Stomach (tissue), 9 donors: Measurements from ENCODE around the gene KIF5A. TPM values are rescaled to one million over a fixed set of nuclear protein-coding genes. Genes with fewer than 3 reads are reported as not detected.

Experiments used
- DNase-seq, 2 donors: peaks; one replicate each; pipeline versions ENCODE4 v3.0.0 to v3.0.0-alpha.2; 2013 to 2019
- H3K27ac ChIP-seq, 5 donors: fragments of 200-600 bp in 4 of 5; sonication (generic) in 4 of 5; one replicate each; pipeline ENCODE4 v1.5.1; 2013 to 2019; ENCODE audit warnings: mild to moderate bottlenecking in 1 of 5, moderate library complexity in 1 of 5
- H3K27me3 ChIP-seq, 3 donors: fragments of 200-600 bp; sonication (generic); one replicate each; pipeline ENCODE4 v1.5.1; 2017 to 2019; ENCODE audit warnings: mixed run types in 1 of 3
- H3K36me3 ChIP-seq, 4 donors: fragments of 200-600 bp; sonication (generic); 1 replicate in 3 of 4; 2 replicates in 1 of 4; pipeline ENCODE4 v1.5.1; 2016 to 2019
- H3K4me1 ChIP-seq, 4 donors: fragments of 200-600 bp; sonication (generic); one replicate each; pipeline ENCODE4 v1.5.1; 2016 to 2019
- H3K4me3 ChIP-seq, 4 donors: fragments of 200-600 bp; sonication (generic) in 3 of 4; one replicate each; pipeline ENCODE4 v1.5.1; 2016 to 2019; ENCODE audit warnings: mild to moderate bottlenecking in 1 of 4
- H3K9me3 ChIP-seq, 4 donors: fragments of 200-600 bp; sonication (generic); one replicate each; pipeline ENCODE4 v1.5.1; 2016 to 2019
- CTCF ChIP-seq, 7 experiments: fragments of 450-650 bp in 4 of 7; fragments of 200-600 bp in 3 of 7; sonication (generic) in 3 of 7; IDR thresholded peaks; one replicate each; pipeline ENCODE4 v1.5.1; 2016 to 2019; ENCODE audit warnings: antibody characterized with exemption in 7 of 7, control low read depth in 2 of 7, mild to moderate bottlenecking in 1 of 7
- EP300 ChIP-seq: sonication (generic); formaldehyde crosslinking; IDR thresholded peaks from one replicate; pipeline ENCODE4 v1.6.1; 2017; ENCODE audit warnings: antibody characterized with exemption
- POLR2A ChIP-seq, 4 donors: fragments of 450-650 bp; IDR thresholded peaks; one replicate each; pipeline ENCODE4 v1.6.1; 2016; ENCODE audit warnings: antibody characterized with exemption in 4 of 4, control low read depth in 2 of 4, mild to moderate bottlenecking in 1 of 4, moderate library complexity in 1 of 4
- POLR2AphosphoS5 ChIP-seq, 3 donors: sonication (generic); formaldehyde crosslinking; IDR thresholded peaks; one replicate each; pipeline ENCODE4 v1.6.1; 2016; ENCODE audit warnings: antibody characterized with exemption in 3 of 3
- WGBS, 5 donors: extraction: QIAGEN DNeasy Blood & Tissue Kit in 3 of 5; methylation state at CpG; one replicate each; pipeline versions ENCODE4 v1.1.5 to v1.1.7; 2013 to 2018; 5-methylcytosine and 5-hydroxymethylcytosine counted together
- intact Hi-C: fragments of 100-400 bp; cut with DNase I; formaldehyde crosslinking; loops from one replicate; pipeline ENCODE4 v1.15.1; 2023; ENCODE audit warnings: low total_unique reads
- polyA plus RNA-seq, 3 donors: library from polyadenylated mRNA; stranded (reverse); fragments of 200-250 nt; gene quantifications; one replicate each; pipeline ENCODE4 v1.2.3, GENCODE V29; 2013
- total RNA-seq, 5 donors: library from RNA; depleted of rRNA; stranded (reverse); fragments of >200 nt; gene quantifications; one replicate each; pipeline versions ENCODE4 v1.1.0 to v1.2.3, GENCODE V29; 2014 to 2016
- donor health status: healthy with polysubstance abuse.
- donor health status: Bipolar disorder and iron deficiency.
- donor health status: healthy.

Gene KIF5A
- total and polyA plus RNA-seq, 8 donors, result 0.19 to 2.3 (median 1.3) TPM; not detected in 1

GRCh38 chr12:57519796-57520052, 30.1 kb upstream of the KIF5A start:
- intact Hi-C loops, result no loop called here
- peaks cover 52 to 84% (median 74%) of the 10 kb centered on the region in 4 donors for H3K4me1 ChIP-seq
- TF ChIP-seq POLR2AphosphoS5 (IDR thresholded peaks at IDR 0.05), result no peak
- TF ChIP-seq EP300, result no peak
- no peak for TF ChIP-seq CTCF (IDR thresholded peaks at IDR 0.05)
- no peak for TF ChIP-seq POLR2A (IDR thresholded peaks at IDR 0.05)

GRCh38 chr12:57520053-57520818, 29.6 kb upstream of the KIF5A start, which contains the start of gene DDIT3:
DDIT3 (minus strand) TSS chr12:57520514; CDS start chr12:57517406, 3,108 bp downstream.
- DNase-seq, result peak; percentile 100
- no peak for TF ChIP-seq CTCF (IDR thresholded peaks at IDR 0.05)
- TF ChIP-seq EP300, result peak; percentile 5
- peak; percentile 97 to 100 (median 100) for TF ChIP-seq POLR2AphosphoS5 (IDR thresholded peaks at IDR 0.05)
- TF ChIP-seq POLR2A (IDR thresholded peaks at IDR 0.05), result peak in 3 of 4 donors; percentile 80 to 98 (median 98)
- Histone ChIP-seq H3K4me3 (peak within 1 kb of the TSS; percentile 72 to 86 (median 80)), H3K4me1 (peaks cover 57 to 84% (median 80%) of the 10 kb centered on the region in 4 donors), H3K9me3 (no peaks in the 10 kb centered on the region), H3K27me3 (no peaks in the 10 kb centered on the region), H3K27ac (peak within 1 kb of the TSS; percentile 98 to 99 (median 99)), H3K36me3 (peaks cover 36 to 42% (median 39%) of the 10 kb centered on the region in 4 donors)
- 0 to 1% (median 1%) methylated on average over 26 to 52 of the region's 52 CpGs for WGBS, 5 donors
- intact Hi-C loops, result no loop called here

More at GRCh38 chr12:57519796-57520052, 30.1 kb upstream of the KIF5A start:
- WGBS, 5 donors, result 0 to 4% (median 1%) methylated on average over 7 to 8 of the region's 8 CpGs
- no peaks in the 10 kb centered on the region for H3K27me3 ChIP-seq
- no peak for DNase-seq
- H3K27ac ChIP-seq, result peak overlapping the region; percentile 98 to 99 (median 99)
- peaks cover 36 to 42% (median 39%) of the 10 kb centered on the region in 4 donors for H3K36me3 ChIP-seq
- peak overlapping the region; percentile 72 to 86 (median 80) for H3K4me3 ChIP-seq
- no peaks in the 10 kb centered on the region for H3K9me3 ChIP-seq

DNA sequence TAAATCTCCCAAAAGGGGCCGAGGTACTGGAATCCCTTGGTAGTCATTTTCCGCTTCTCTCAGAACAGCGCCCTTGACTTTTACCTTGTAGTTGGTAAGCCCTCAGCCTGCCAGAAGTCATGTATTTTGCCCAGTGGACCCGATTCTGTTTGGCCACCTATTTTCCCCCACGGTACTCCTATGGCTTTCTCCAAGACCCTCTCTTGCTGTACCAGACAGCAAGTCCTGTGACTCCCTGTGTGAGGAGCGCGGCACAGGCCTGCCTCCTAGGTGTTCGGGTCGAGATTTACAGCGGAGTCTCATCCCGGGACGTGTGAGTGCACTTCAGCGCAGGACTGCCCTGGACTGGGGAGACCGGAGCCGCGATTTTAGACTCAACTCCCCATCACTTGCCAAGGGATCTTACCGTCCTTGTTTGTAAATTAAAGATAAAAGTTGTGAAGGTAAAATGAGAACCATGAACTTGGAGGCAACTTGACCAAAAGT, 28.3 kb upstream of the KIF5A start:
- no peak for TF ChIP-seq CTCF (IDR thresholded peaks at IDR 0.05)
- Histone ChIP-seq H3K9me3 (no peaks in the 10 kb centered on the region), H3K4me1 (peaks cover 59 to 84% (median 79%) of the 10 kb centered on the region in 4 donors), H3K36me3 (peaks cover 36 to 42% (median 39%) of the 10 kb centered on the region in 4 donors), H3K27me3 (no peaks in the 10 kb centered on the region), H3K4me3 (peak overlapping the region; percentile 58 to 85 (median 74)), H3K27ac (peak overlapping the region; percentile 95 to 99 (median 99))
- intact Hi-C loops, result no loop called here
- WGBS, 5 donors, result 32 to 49% (median 36%) methylated on average over 17 of the region's 17 CpGs
- peak; percentile 48 to 81 for DNase-seq

GRCh38 chr12:57522011-57522886, 27.6 kb upstream of the KIF5A start, which contains the start of gene MBD6:
MBD6 (plus strand) TSS chr12:57522824; CDS start chr12:57524304, 1,480 bp downstream.
- H3K27ac ChIP-seq, result peak within 1 kb of the TSS; percentile 95 to 99 (median 99)
- no peaks in the 10 kb centered on the region for H3K9me3 ChIP-seq
- intact Hi-C loops, result no loop called here
- peaks cover 36 to 42% (median 39%) of the 10 kb centered on the region in 4 donors for H3K36me3 ChIP-seq
- H3K27me3 ChIP-seq, result no peaks in the 10 kb centered on the region
- DNase-seq, result peak; percentile 94 to 97
- peak within 1 kb of the TSS; percentile 58 to 85 (median 74) for H3K4me3 ChIP-seq
- no peak for TF ChIP-seq CTCF (IDR thresholded peaks at IDR 0.05)
- TF ChIP-seq POLR2A (IDR thresholded peaks at IDR 0.05), result no peak
- TF ChIP-seq POLR2AphosphoS5 (IDR thresholded peaks at IDR 0.05), result peak; percentile 56 to 84 (median 74)
- TF ChIP-seq EP300, result peak; percentile 2
- peaks cover 57 to 84% (median 74%) of the 10 kb centered on the region in 4 donors for H3K4me1 ChIP-seq
- WGBS, 5 donors, result 0 to 2% (median 1%) methylated on average over 25 to 57 of the region's 57 CpGs
